Adipocyte (in vitro differentiated cells): ENCODE results near the gene APBA1.

Experiments
- DNase-seq: peaks from one replicate; pipeline ENCODE4 v3.0.0-alpha.2; 2015; ENCODE audit warnings: low read depth
- H3K27me3 ChIP-seq: replicated peaks from 2 replicates; pipeline ENCODE4 v1.7.0; 2013; ENCODE audit warnings: mild to moderate bottlenecking, low read length, moderate library complexity; ENCODE audit not compliant: control insufficient read depth, insufficient read depth
- H3K36me3 ChIP-seq: 2 replicates; pipeline ENCODE4 v1.7.0; 2013; ENCODE audit warnings: low read length, mild to moderate bottlenecking, moderate library complexity; ENCODE audit not compliant: control insufficient read depth, insufficient read depth, severe bottlenecking
- H3K4me1 ChIP-seq: 2 replicates; pipeline ENCODE4 v1.7.0; 2013; ENCODE audit warnings: mild to moderate bottlenecking, low read length, moderate library complexity; ENCODE audit not compliant: control insufficient read depth, insufficient read depth
- H3K4me3 ChIP-seq: 2 replicates; pipeline ENCODE4 v1.7.0; 2013; ENCODE audit warnings: mild to moderate bottlenecking, low read length, moderate library complexity
- H3K9ac ChIP-seq: 2 replicates; pipeline ENCODE4 v1.7.0; 2013; ENCODE audit warnings: mild to moderate bottlenecking, low read length, moderate library complexity
- H3K9me3 ChIP-seq: 2 replicates; pipeline ENCODE4 v1.7.0; 2013; ENCODE audit warnings: mild to moderate bottlenecking, low read length, moderate library complexity; ENCODE audit not compliant: control insufficient read depth

Gene APBA1

GRCh38 chr9:69395718-69396117, 276.5 kb downstream of the APBA1 start:
- peaks cover 5% of the 10 kb centered on the region for H3K27me3 ChIP-seq
- peaks cover 24% of the 10 kb centered on the region for H3K4me1 ChIP-seq
- H3K9ac ChIP-seq = no peak overlapping the region
- H3K9me3 ChIP-seq = no peaks in the 10 kb centered on the region
- DNase-seq = no peak
- H3K4me3 ChIP-seq = no peak overlapping the region
- H3K36me3 ChIP-seq = no peaks in the 10 kb centered on the region

- DNase-seq = no peak
- no peak overlapping the region for H3K4me3 ChIP-seq
- H3K4me1 ChIP-seq = peaks cover 24% of the 10 kb centered on the region
- peaks cover 19% of the 10 kb centered on the region for H3K27me3 ChIP-seq
- no peaks in the 10 kb centered on the region for H3K9me3 ChIP-seq
- no peak overlapping the region for H3K9ac ChIP-seq
- H3K36me3 ChIP-seq = no peaks in the 10 kb centered on the region
Observed at GRCh38 chr9:69393425-69393824, 278.7 kb downstream of the APBA1 start.

DNA sequence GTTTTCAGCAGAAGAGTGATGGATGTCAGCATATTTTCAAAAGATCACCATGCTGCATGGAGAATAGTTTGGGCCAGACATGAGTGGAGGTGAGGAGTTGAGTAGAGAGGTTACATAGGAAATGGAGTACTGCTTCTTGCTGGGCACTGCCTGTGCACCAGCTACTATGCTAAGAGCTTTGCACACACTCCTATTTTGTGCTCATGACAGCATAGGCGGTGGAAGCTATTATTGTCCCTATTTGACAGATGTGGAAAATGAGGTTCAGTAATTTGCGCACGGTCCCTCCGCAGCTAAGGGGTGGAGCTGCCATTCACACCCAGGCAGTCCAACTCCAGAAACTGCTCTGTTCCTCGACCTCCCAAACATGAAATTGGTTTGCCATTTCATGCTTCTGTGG, 279.3 kb downstream of the APBA1 start:
- no peak overlapping the region for H3K4me3 ChIP-seq
- no peak for DNase-seq
- no peaks in the 10 kb centered on the region for H3K36me3 ChIP-seq
- peaks cover 22% of the 10 kb centered on the region for H3K4me1 ChIP-seq
- no peak overlapping the region for H3K9ac ChIP-seq
- H3K27me3 ChIP-seq = peaks cover 25% of the 10 kb centered on the region
- H3K9me3 ChIP-seq = no peaks in the 10 kb centered on the region

GRCh38 chr9:69391946-69392345, 280.2 kb downstream of the APBA1 start:
- Histone ChIP-seq H3K4me1 (peaks cover 14% of the 10 kb centered on the region), H3K9ac (no peak overlapping the region), H3K9me3 (no peaks in the 10 kb centered on the region), H3K36me3 (no peaks in the 10 kb centered on the region), H3K4me3 (no peak overlapping the region), H3K27me3 (peaks cover 34% of the 10 kb centered on the region)
- DNase-seq = no peak

DNA sequence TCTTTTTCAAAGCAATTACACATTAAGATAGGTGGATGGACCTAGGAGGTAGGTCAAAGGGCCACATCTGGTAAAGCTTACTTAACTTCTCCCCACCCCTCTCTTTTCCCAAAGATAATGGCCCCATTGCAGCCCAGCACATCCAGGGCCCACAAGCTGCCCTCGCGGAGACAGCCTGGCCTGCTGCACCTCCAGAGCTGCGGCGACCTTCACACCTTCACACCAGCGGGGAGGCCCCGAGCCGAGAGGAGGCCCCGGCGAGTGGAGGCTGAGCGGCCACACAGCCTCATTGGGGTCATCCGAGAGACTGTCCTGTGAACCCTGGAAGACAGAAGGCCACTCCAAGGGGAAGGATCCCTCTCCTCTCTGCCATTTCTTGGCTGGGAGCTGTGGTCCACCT, 280.7 kb downstream of the APBA1 start:
- H3K9ac ChIP-seq = no peak overlapping the region
- no peak overlapping the region for H3K4me3 ChIP-seq
- peaks cover 38% of the 10 kb centered on the region for H3K27me3 ChIP-seq
- no peaks in the 10 kb centered on the region for H3K36me3 ChIP-seq
- DNase-seq = no peak
- peaks cover 11% of the 10 kb centered on the region for H3K4me1 ChIP-seq
- H3K9me3 ChIP-seq = no peaks in the 10 kb centered on the region

DNA sequence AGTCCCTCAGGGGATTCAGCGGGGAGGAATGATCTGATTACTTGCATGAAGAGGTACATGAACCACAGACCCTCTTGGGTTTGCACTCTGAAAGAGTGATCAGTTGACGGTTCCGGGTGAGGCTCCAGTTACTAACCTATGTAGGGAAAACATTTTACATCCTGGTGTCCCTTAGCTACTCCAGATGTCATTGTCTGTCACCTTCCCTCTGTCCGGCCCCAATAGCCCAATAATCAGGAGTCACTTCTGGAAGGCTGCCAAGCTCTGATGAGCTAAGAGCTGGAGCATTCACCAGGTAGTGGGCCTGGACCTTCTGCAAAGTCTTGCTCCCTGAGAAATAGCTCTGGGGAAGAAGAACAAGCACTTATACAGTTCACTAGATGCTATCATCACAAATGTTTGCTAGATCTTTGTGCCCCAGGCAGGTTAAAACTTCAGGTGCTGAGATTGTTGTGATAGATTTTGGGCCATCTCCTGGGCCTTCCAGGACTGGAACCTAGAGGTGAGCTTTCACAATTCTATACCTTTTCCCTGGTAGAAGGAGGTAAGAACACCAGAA, 282.7 kb downstream of the APBA1 start:
- H3K9me3 ChIP-seq = no peaks in the 10 kb centered on the region
- no peak overlapping the region for H3K9ac ChIP-seq

DNA sequence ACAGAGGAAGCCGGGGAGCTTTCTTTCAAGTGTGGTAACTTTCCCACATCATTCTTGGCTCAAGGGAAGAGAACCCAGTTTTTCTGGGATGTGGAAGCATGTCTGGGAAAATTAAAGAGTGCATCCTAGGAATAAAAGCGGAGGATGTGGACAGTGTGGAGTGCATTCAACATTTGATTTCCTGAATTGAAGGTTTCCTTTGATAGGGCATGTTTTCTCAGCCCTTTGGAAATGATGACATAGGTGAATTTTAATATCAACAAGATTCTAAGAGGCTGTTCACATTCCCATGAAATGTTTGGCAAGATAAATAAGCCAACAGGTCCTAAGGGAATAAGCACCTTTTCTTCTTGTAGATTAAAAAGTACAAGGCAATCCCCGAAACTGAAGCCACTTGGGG, 283.6 kb downstream of the APBA1 start:
- H3K9me3 ChIP-seq = no peaks in the 10 kb centered on the region
- no peaks in the 10 kb centered on the region for H3K36me3 ChIP-seq
- H3K4me3 ChIP-seq = no peak overlapping the region
- peaks cover 11% of the 10 kb centered on the region for H3K4me1 ChIP-seq
- H3K27me3 ChIP-seq = peaks cover 39% of the 10 kb centered on the region
- no peak for DNase-seq
- H3K9ac ChIP-seq = no peak overlapping the region

More for the DNA sequence above, 282.7 kb downstream of the APBA1 start:
- H3K4me1 ChIP-seq = peaks cover 11% of the 10 kb centered on the region
- peaks cover 39% of the 10 kb centered on the region for H3K27me3 ChIP-seq
- DNase-seq = no peak
- H3K36me3 ChIP-seq = no peaks in the 10 kb centered on the region
- H3K4me3 ChIP-seq = no peak overlapping the region

GRCh38 chr9:69386651-69387050, 285.5 kb downstream of the APBA1 start:
- Histone ChIP-seq H3K9ac (no peak overlapping the region), H3K4me1 (peaks cover 2% of the 10 kb centered on the region), H3K9me3 (no peaks in the 10 kb centered on the region), H3K4me3 (no peak overlapping the region), H3K27me3 (peaks cover 43% of the 10 kb centered on the region), H3K36me3 (no peaks in the 10 kb centered on the region)
- no peak for DNase-seq

GRCh38 chr9:69385581-69386033, 286.6 kb downstream of the APBA1 start:
- H3K36me3 ChIP-seq = no peaks in the 10 kb centered on the region

GRCh38 chr9:69382135-69382534, 290.0 kb downstream of the APBA1 start:
- DNase-seq = no peak
- H3K9ac ChIP-seq = no peak overlapping the region
- no peak overlapping the region for H3K4me3 ChIP-seq
- H3K36me3 ChIP-seq = no peaks in the 10 kb centered on the region
- H3K9me3 ChIP-seq = no peaks in the 10 kb centered on the region
- peaks cover 11% of the 10 kb centered on the region for H3K27me3 ChIP-seq
- peaks cover 8% of the 10 kb centered on the region for H3K4me1 ChIP-seq

More at GRCh38 chr9:69385581-69386033, 286.6 kb downstream of the APBA1 start:
- no peak for DNase-seq
- Histone ChIP-seq H3K27me3 (peaks cover 38% of the 10 kb centered on the region), H3K4me3 (no peak overlapping the region), H3K4me1 (no peaks in the 10 kb centered on the region), H3K9ac (no peak overlapping the region), H3K9me3 (no peaks in the 10 kb centered on the region)

- H3K9ac ChIP-seq = no peak overlapping the region
- DNase-seq = no peak
- peaks cover 19% of the 10 kb centered on the region for H3K4me1 ChIP-seq
Observed at GRCh38 chr9:69380811-69381210, 291.4 kb downstream of the APBA1 start.

GRCh38 chr9:69380301-69380700, 291.9 kb downstream of the APBA1 start:
- Histone ChIP-seq H3K4me3 (no peak overlapping the region), H3K36me3 (no peaks in the 10 kb centered on the region), H3K9ac (no peak overlapping the region), H3K4me1 (peaks cover 19% of the 10 kb centered on the region), H3K27me3 (peaks cover 4% of the 10 kb centered on the region), H3K9me3 (no peaks in the 10 kb centered on the region)
- DNase-seq = no peak

More at GRCh38 chr9:69380811-69381210, 291.4 kb downstream of the APBA1 start:
- peaks cover 4% of the 10 kb centered on the region for H3K27me3 ChIP-seq
- no peaks in the 10 kb centered on the region for H3K36me3 ChIP-seq
- H3K4me3 ChIP-seq = no peak overlapping the region
- H3K9me3 ChIP-seq = no peaks in the 10 kb centered on the region
